Endothelial cell of umbilical vein (primary cell): Measurements from ENCODE around the gene ZBTB7B.

Experiments used
- MYC ChIP-seq: IDR thresholded peaks from one replicate; pipeline ENCODE4 v1.6.1; 2011; ENCODE audit warnings: mild to moderate bottlenecking, low read depth, low read length
- POLR2AphosphoS5 ChIP-seq: IDR thresholded peaks from 2 replicates; pipeline ENCODE4 v1.6.1; 2012; ENCODE audit warnings: low read depth, mild to moderate bottlenecking, control low read depth, low read length, moderate library complexity; ENCODE audit not compliant: insufficient read depth
- TF ChIP-seq, protein P1 (sequence below), 2 donors: IDR thresholded peaks; 1 replicate in 1 of 2; 2 replicates in 1 of 2; pipeline ENCODE4 v1.5.1; 2011; ENCODE audit warnings: low read length in 2 of 2, mild to moderate bottlenecking in 2 of 2, moderate library complexity in 2 of 2, control low read depth in 1 of 2, inconsistent platforms in 1 of 2, low read depth in 1 of 2; ENCODE audit not compliant: insufficient read depth in 1 of 2; ENCODE audit errors: extremely low read depth in 1 of 2
- TF ChIP-seq, protein P2 (sequence below): IDR thresholded peaks from 2 replicates; pipeline ENCODE4 v1.6.1; 2011; ENCODE audit not compliant: insufficient read depth, insufficient read length

DNA sequence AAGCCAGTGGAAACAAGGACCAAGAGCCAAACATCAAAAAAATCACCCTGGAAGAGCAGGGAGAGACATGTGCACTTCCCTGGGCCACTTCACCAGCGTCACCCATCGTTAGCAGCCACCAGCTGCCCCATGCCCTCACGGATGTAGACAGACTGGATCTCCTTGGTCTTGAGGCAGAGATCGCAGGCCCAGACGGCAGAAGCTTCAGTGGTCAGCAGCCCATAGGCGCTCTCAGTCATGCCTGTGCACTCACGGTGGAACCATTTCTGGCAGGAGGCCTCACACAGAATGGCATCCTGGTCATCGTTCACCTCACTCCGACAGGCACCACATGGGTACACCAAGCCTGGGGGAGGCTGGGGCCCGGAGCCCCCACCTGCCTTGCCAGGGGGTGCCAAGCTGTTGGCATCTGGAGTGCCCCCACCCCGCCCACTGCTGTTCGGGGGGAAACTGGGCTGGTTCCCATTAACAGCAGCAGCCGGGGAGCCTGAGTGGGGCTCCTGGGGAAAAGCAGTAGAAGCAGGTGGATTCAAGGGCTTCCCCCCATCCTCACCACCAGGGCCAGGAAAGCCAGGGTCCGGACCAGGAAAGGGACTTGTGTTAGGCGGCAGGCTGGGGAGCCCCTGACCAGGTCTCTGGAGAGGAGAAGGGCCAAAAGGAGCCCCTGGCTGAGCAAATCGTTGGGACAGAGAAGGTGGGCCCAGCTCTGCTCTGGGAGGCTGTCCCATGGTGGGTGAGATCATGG is 43.7 kb upstream of the ZBTB7B start:
- TF ChIP-seq POLR2AphosphoS5: no peak
- TF ChIP-seq, protein P1, sequence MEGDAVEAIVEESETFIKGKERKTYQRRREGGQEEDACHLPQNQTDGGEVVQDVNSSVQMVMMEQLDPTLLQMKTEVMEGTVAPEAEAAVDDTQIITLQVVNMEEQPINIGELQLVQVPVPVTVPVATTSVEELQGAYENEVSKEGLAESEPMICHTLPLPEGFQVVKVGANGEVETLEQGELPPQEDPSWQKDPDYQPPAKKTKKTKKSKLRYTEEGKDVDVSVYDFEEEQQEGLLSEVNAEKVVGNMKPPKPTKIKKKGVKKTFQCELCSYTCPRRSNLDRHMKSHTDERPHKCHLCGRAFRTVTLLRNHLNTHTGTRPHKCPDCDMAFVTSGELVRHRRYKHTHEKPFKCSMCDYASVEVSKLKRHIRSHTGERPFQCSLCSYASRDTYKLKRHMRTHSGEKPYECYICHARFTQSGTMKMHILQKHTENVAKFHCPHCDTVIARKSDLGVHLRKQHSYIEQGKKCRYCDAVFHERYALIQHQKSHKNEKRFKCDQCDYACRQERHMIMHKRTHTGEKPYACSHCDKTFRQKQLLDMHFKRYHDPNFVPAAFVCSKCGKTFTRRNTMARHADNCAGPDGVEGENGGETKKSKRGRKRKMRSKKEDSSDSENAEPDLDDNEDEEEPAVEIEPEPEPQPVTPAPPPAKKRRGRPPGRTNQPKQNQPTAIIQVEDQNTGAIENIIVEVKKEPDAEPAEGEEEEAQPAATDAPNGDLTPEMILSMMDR (IDR thresholded peaks at IDR 0.05; ENCODE audit: extremely low read depth in 1 of 2, insufficient read depth in 1 of 2, low read depth in 1 of 2, low read length in 2 of 2): no peak
- TF ChIP-seq MYC: no peak
- TF ChIP-seq, protein P2, sequence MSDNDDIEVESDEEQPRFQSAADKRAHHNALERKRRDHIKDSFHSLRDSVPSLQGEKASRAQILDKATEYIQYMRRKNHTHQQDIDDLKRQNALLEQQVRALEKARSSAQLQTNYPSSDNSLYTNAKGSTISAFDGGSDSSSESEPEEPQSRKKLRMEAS: no peak
